Upper lobe of left lung (tissue), 6 donors: ENCODE results near the gene ARF5. TPM values are rescaled to one million over a fixed set of nuclear protein-coding genes. Genes with fewer than 3 reads are reported as not detected.

ENCODE experiments used
- ATAC-seq, 2 donors: fragments of 200-7000 bp; cut with Tn5 transposase; one replicate each; pipeline ENCODE4 v1.9.1; 2022; ENCODE audit warnings: mild to moderate bottlenecking in 2 of 2, moderate library complexity in 2 of 2; ENCODE audit not compliant: low FRiP score in 2 of 2
- DNase-seq, 2 donors: peaks; one replicate each; pipeline ENCODE4 v3.0.0-alpha.2; 2019 to 2020
- H3K27ac ChIP-seq, 4 donors: fragments of 200-600 bp; sonication (generic); one replicate each; pipeline ENCODE4 v1.5.1; 2016 to 2019
- H3K27me3 ChIP-seq, 4 donors: fragments of 200-600 bp; sonication (generic); one replicate each; pipeline ENCODE4 v1.5.1; 2017 to 2019
- H3K36me3 ChIP-seq, 4 donors: fragments of 200-600 bp; sonication (generic); one replicate each; pipeline ENCODE4 v1.5.1; 2016 to 2019
- H3K4me1 ChIP-seq, 4 donors: fragments of 200-600 bp; sonication (generic); one replicate each; pipeline ENCODE4 v1.5.1; 2018 to 2019
- H3K4me3 ChIP-seq, 4 donors: fragments of 200-600 bp; sonication (generic); one replicate each; pipeline ENCODE4 v1.5.1; 2017 to 2019; ENCODE audit warnings: mild to moderate bottlenecking in 2 of 4, moderate library complexity in 1 of 4
- H3K9me3 ChIP-seq, 4 donors: fragments of 200-600 bp; sonication (generic); one replicate each; pipeline ENCODE4 v1.5.1; 2018 to 2019
- EP300 ChIP-seq, 4 donors: sonication (generic); formaldehyde crosslinking; IDR thresholded peaks; one replicate each; pipeline ENCODE4 v1.5.1; 2017; ENCODE audit warnings: antibody characterized with exemption in 4 of 4, control low read depth in 2 of 4
- POLR2A ChIP-seq, 4 donors: fragments of 450-650 bp; IDR thresholded peaks; one replicate each; pipeline ENCODE4 v1.5.1; 2016 to 2017; ENCODE audit warnings: antibody characterized with exemption in 4 of 4, mild to moderate bottlenecking in 2 of 4
- POLR2AphosphoS5 ChIP-seq, 2 donors: sonication (generic); formaldehyde crosslinking; IDR thresholded peaks; one replicate each; pipeline ENCODE4 v1.5.1; 2017; ENCODE audit warnings: antibody characterized with exemption in 2 of 2
- WGBS, 2 donors: methylation state at CpG; one replicate each; pipeline ENCODE4 v1.1.5; 2017 to 2018; 5-methylcytosine and 5-hydroxymethylcytosine counted together
- total RNA-seq, 6 donors: library from RNA; depleted of rRNA in 4 of 6; stranded (reverse); fragments of >200 nt in 4 of 6; gene quantifications; one replicate each; pipeline versions ENCODE4 v1.1.0 to v1.2.1, GENCODE V29; 2016 to 2021
- TF ChIP-seq, protein P1 (sequence below), 6 experiments: fragments of 450-650 bp in 4 of 6; fragments of 200-600 bp in 2 of 6; sonication (generic) in 2 of 6; IDR thresholded peaks; one replicate each; pipeline ENCODE4 v1.5.1; 2016 to 2019; ENCODE audit warnings: antibody characterized with exemption in 6 of 6
- donor health status: DM: no; HTN: no; CAD: no; lungs with moderate emphysema.
- donor health status: DM: no; HTN: yes; CAD: no; lungs with severe emphysema.

Gene ARF5
- total RNA-seq, 6 donors from 2014 or later, result 43.0 to 177 (median 106) TPM

DNA sequence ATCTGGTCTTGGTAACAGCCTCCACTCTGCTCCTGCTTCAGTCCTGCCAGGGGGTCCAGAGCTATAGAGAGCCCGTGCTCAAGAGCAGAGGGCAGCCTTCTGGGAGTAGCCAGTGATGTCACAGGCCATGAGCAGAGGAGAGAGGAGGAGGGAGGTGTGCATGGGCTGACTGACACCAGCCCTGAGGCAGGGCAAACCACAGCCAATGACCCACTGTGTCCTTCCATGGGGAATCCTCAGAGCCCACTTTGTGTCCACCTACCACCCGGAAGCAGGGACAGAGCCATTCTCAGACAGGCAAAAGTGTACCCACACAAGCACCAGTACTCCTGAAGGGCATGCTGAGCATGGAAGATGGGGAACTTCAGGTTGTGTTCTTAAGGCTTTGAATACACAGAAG, 29.8 kb downstream of the ARF5 start, which contains the start of gene PAX4:
TSS of gene PAX4 (minus strand) at position 101 of the 400 bp plus-strand sequence. CDS start 2,214 bp downstream, outside the sequence.
- Histone ChIP-seq H3K4me3 (no peak within 1 kb of the TSS), H3K27me3 (peaks cover 0 to 15% (median 7%) of the 10 kb centered on the region in 4 donors), H3K36me3 (no peaks in the 10 kb centered on the region), H3K9me3 (no peaks in the 10 kb centered on the region), H3K27ac (no peak within 1 kb of the TSS), H3K4me1 (peaks cover 0 to 6% (median 0%) of the 10 kb centered on the region in 4 donors)
- TF ChIP-seq POLR2AphosphoS5 (IDR thresholded peaks at IDR 0.05), result no peak
- WGBS, 2 donors, result 54% methylated on average over 2 of the region's 2 CpGs; no CpG with 5 or more reads in 1 of the 2 donors
- ATAC-seq (no peak), DNase-seq (no peak)

- ATAC-seq (no peak), DNase-seq (no peak)
- Histone ChIP-seq H3K27ac (no peak overlapping the region), H3K4me1 (peaks cover 0 to 6% (median 0%) of the 10 kb centered on the region in 4 donors), H3K27me3 (peaks cover 0 to 15% (median 7%) of the 10 kb centered on the region in 4 donors), H3K9me3 (no peaks in the 10 kb centered on the region), H3K36me3 (no peaks in the 10 kb centered on the region), H3K4me3 (no peak overlapping the region)
- WGBS, 2 donors, result 73 to 90% methylated on average over 1 of the region's 1 CpG
- no peak for TF ChIP-seq EP300 (IDR thresholded peaks at IDR 0.05)
- TF ChIP-seq, protein P1, sequence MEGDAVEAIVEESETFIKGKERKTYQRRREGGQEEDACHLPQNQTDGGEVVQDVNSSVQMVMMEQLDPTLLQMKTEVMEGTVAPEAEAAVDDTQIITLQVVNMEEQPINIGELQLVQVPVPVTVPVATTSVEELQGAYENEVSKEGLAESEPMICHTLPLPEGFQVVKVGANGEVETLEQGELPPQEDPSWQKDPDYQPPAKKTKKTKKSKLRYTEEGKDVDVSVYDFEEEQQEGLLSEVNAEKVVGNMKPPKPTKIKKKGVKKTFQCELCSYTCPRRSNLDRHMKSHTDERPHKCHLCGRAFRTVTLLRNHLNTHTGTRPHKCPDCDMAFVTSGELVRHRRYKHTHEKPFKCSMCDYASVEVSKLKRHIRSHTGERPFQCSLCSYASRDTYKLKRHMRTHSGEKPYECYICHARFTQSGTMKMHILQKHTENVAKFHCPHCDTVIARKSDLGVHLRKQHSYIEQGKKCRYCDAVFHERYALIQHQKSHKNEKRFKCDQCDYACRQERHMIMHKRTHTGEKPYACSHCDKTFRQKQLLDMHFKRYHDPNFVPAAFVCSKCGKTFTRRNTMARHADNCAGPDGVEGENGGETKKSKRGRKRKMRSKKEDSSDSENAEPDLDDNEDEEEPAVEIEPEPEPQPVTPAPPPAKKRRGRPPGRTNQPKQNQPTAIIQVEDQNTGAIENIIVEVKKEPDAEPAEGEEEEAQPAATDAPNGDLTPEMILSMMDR (IDR thresholded peaks at IDR 0.05), result no peak
- TF ChIP-seq POLR2AphosphoS5 (IDR thresholded peaks at IDR 0.05), result no peak
- no peak for TF ChIP-seq POLR2A (IDR thresholded peaks at IDR 0.05)
These were observed 30.6 kb downstream of the ARF5 start for GRCh38 chr7:127618775-127619174.

DNA sequence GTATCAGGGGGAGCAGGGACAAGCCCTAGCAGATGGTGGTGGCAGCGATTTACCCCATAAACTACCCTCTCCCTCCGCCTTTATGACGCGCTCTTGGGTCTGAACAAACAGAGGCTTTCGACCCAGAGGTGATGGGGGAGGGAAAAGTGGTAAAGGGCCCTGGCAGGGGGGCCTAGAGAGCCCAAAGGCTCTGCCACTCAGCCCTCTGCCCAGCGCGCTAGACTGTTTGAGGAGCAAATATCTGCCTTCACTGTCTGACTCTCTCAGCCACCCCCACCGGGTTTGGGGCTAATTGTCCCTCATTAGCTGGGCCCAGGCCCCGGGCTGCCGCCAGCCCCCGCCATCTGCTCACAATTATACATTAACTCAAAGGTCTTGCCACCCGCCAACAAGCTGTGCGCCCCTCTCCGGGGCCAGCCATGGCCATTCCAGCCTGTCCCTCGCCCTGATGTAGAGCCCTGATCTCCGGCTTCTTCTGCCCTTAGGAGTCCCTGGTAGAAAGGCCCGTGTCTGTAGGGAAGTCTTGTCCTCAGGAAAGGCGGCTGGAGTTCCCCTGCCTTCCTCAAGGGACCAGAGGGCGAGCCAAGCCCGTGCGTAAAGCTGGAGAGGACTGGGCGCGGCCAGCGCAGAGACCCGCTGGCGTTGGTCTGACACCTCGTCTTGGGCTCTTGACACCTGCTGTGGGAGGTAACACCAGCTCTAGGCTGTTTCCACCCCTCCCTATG, 31.6 kb downstream of the ARF5 start:
- WGBS, 2 donors, result 12 to 21% methylated on average over 16 to 27 of the region's 27 CpGs
- Histone ChIP-seq H3K4me1 (peaks cover 0 to 6% (median 0%) of the 10 kb centered on the region in 4 donors), H3K9me3 (no peaks in the 10 kb centered on the region), H3K27me3 (peaks cover 0 to 15% (median 7%) of the 10 kb centered on the region in 4 donors), H3K27ac (no peak overlapping the region), H3K36me3 (no peaks in the 10 kb centered on the region), H3K4me3 (no peak overlapping the region)
- peak in 1 of 2 donors; percentile 67 for DNase-seq
- no peak for ATAC-seq
- TF ChIP-seq POLR2A (IDR thresholded peaks at IDR 0.05), result no peak
- no peak for TF ChIP-seq POLR2AphosphoS5 (IDR thresholded peaks at IDR 0.05)
- TF ChIP-seq EP300 (IDR thresholded peaks at IDR 0.05), result no peak
- TF ChIP-seq, protein P1 (IDR thresholded peaks at IDR 0.05), result no peak

- Histone ChIP-seq H3K27me3 (peaks cover 0 to 14% (median 5%) of the 10 kb centered on the region in 4 donors), H3K4me3 (no peak overlapping the region), H3K27ac (no peak overlapping the region), H3K36me3 (no peaks in the 10 kb centered on the region), H3K4me1 (peaks cover 0 to 6% (median 0%) of the 10 kb centered on the region in 4 donors), H3K9me3 (no peaks in the 10 kb centered on the region)
- TF ChIP-seq EP300 (IDR thresholded peaks at IDR 0.05) (no peak), POLR2AphosphoS5 (IDR thresholded peaks at IDR 0.05) (no peak), POLR2A (IDR thresholded peaks at IDR 0.05) (no peak)
- TF ChIP-seq, protein P1 (IDR thresholded peaks at IDR 0.05), result no peak
- no peak for DNase-seq
- peak in 1 of 2 donors; percentile 23 for ATAC-seq
- WGBS, 2 donors, result 3 to 5% methylated on average over 22 of the region's 24 CpGs
These were observed 32.4 kb downstream of the ARF5 start for GRCh38 chr7:127620406-127621233.

DNA sequence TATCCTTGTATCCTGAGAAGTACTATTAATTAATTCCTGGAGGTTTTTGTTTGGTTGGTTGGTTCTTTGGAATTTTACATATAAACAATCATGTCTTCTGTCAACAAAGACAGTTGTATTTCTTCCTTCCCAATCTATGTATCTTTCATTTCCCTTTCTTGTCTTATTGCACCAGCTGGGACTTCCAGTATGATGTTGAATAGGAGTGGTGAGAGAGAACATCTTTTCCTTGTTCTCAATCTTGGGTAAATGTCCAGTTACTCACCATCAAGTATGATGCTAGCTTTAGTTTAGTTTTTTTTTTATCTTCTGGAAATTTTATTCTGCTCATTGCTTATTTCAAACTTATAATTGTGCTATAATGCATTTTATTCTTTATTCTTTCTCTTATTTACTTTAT, 37.1 kb downstream of the ARF5 start:
- Histone ChIP-seq H3K4me3 (no peak overlapping the region), H3K27me3 (peaks cover 0 to 7% (median 0%) of the 10 kb centered on the region in 4 donors), H3K4me1 (peaks cover 0 to 10% (median 0%) of the 10 kb centered on the region in 4 donors), H3K36me3 (no peaks in the 10 kb centered on the region), H3K9me3 (no peaks in the 10 kb centered on the region), H3K27ac (no peak overlapping the region)
- TF ChIP-seq EP300 (IDR thresholded peaks at IDR 0.05) (no peak), POLR2AphosphoS5 (IDR thresholded peaks at IDR 0.05) (no peak), POLR2A (IDR thresholded peaks at IDR 0.05) (no peak)
- TF ChIP-seq, protein P1 (IDR thresholded peaks at IDR 0.05), result no peak
- no peak for ATAC-seq
- no peak for DNase-seq
